NCI-H748 treated with DMSO at 0.1 percent for 48 hours (cell line): ENCODE results near the gene MUTYH.
"Not testable (repeated sequence)": the region's sequence is repeated elsewhere in the genome, so short reads cannot be mapped to it uniquely, and the experiment has no call there.

Source experiments
- DNase-seq: peaks from one replicate; lab custom pipeline; 2025; lab: John Stamatoyannopoulos, UW

Gene MUTYH

DNA sequence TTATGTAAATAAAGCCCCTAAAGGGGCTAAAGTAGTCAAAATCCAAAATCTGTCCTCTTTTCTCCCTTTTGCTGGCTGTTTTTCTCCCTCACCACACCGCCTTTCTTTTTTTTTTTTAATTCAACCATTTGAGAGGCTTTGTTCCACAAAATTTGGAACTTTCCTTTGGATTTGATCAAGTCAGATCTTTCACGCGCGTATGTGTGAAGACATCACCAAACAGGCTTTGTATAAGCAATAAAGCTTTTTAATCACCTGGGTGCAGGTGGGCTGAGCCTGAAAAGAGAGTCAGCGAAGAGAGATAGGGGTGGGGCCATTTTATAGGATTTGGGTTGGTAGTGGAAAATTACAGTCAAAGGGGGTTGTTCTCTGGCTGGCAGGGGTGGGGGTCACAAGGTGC lies 18.8 kb downstream of the MUTYH start:
- DNase-seq, result no peak

DNA sequence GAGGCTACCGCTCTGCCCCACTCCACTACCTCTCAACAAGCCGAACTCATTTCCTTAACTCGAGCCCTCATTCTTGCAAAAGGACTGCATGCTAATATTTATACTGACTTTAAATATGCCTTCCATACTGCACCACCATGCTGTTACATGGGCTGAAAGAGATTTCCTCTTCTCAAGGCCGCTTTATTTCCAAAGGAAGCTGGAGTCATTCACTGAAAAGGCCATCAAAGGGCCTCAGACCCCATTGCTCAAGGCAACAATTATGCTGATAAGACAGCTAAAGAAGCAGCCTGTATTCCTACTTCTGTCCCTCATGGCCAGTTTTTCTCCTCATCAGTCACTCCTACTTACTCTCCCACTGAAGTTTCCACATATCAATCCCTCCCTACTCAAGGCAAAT lies 20.5 kb downstream of the MUTYH start:
- no peak for DNase-seq

DNA sequence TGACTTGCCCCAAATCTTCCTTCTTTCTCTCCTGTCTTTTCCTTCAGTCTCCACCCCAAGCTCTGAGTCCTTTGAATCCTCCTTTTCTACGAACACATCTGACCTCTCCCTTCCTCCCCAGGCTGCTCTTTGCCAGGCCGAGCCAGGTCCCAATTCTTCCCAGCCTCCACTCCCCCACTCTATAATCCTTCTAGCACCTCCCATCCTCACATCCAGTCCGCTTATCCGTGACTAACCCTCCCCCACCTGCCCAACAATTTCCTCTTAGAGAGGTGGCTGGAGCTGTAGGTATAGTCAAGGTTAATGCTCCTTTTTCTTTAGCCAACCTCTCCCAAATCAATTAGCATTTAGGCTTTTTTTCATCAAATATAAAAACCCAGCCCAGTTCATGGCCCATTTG lies 23.1 kb downstream of the MUTYH start:
- no peak for DNase-seq

DNA sequence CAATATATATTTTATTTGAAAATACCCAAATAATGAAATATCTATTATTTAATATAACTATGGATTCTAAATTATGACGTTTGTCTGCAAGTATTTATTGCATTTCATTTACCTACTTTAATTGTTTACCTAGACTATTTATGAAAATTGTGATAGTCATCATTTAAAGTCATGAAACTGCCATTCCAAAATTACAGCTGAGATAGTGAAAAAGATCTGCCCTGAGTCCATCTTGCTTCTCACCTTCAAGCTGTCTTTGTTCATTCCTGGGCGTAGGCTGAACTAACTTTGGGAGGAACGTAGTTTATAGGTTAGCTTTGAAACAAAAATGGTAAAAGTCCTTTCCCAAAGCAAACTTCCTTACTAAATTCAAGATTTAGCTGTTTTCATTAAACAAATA lies 26.0 kb downstream of the MUTYH start:
- no peak for DNase-seq

DNA sequence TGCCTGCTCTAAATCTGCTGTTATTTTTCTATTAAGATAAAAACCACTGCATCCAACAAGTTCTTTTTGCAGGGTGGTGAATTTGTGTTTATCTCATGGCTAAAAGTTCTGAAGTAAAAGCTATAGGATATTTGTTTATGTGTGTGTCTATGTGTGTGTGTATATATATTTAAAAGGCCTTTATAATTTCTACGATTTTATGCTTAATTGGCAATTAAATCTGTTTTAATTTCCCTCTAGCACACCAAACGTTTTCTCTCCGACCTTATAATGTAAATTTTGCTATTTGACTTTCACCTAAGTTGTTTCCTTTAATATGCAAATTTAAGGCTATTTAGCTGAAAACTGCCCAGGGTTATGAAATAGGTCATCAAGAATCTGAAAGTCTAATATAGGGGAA lies 33.3 kb downstream of the MUTYH start:
- DNase-seq, result no peak

DNA sequence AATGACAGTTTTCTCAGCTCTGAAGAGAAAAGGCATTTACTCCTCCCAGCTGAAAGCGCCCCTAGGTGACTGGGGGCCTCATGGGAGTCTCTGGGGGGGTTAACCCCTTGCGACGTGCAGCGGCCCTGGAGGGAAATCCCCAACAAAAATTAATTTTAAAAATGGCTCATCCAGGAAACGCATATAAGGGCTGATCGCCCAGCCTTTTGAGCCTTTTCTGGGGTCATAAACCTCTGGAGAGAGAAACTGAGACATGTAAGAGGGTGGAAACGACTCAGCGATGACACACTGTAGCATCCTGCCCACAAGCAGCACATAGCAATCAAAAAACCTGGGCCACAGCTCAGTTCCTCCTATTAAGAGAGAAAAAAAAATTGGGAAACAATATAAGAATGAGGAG lies 33.9 kb downstream of the MUTYH start:
- no peak for DNase-seq

DNA sequence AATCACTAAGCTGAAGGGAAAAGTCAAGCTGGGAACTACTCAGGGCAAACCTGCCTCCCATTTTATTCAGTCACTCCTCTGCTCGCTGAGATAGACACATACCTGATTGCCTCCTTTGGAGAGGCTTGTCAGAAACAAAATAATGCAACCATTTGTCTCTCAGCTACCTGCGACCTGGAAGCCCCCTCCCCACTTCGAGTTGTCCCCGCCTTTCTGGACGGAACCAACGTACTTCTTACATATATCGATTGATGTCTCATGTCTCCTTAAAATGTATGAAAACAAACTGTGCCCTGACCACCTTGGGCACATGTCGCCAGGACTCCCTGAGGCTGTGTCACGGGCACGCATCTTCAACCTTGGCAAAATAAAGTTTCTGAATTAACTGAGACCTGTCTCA lies 35.0 kb downstream of the MUTYH start:
- no peak for DNase-seq

DNA sequence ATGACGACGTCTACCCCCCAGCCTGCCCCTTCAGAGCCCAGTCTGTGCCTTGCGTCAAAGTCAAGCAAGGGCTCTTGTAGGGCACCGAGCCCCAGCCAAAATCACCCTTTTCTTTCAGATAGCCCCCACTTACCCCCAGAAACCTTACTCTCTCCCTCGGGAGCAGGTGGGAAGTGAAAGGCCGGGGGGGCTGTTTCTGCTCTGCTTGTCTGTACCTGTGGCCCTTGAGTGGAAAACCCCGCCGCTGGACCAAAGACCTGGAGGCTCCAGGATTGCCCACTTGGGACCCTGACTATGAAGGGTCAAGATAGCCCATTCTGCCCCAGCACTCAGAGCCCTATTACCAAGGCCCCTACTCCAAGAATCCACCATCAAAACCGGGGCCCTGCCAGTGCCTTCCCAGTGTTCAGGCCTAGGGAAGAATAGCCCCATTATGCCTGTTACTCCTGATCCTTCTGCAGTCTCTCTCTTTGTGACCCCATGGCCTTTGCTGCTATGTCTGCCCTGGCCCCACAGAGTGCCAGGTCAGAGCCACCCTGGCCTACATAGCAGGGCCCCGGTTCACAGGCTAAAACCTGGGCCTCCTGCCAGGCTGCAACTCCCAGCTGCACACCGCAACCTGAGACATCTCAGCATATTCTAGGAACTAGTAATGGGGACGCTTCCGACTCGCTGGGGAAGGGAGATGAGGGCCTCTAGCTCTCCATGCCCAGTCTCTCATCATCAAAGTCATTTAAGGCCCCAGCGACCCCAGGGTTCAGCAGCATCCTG lies 35.7 kb downstream of the MUTYH start:
- no peak for DNase-seq

DNA sequence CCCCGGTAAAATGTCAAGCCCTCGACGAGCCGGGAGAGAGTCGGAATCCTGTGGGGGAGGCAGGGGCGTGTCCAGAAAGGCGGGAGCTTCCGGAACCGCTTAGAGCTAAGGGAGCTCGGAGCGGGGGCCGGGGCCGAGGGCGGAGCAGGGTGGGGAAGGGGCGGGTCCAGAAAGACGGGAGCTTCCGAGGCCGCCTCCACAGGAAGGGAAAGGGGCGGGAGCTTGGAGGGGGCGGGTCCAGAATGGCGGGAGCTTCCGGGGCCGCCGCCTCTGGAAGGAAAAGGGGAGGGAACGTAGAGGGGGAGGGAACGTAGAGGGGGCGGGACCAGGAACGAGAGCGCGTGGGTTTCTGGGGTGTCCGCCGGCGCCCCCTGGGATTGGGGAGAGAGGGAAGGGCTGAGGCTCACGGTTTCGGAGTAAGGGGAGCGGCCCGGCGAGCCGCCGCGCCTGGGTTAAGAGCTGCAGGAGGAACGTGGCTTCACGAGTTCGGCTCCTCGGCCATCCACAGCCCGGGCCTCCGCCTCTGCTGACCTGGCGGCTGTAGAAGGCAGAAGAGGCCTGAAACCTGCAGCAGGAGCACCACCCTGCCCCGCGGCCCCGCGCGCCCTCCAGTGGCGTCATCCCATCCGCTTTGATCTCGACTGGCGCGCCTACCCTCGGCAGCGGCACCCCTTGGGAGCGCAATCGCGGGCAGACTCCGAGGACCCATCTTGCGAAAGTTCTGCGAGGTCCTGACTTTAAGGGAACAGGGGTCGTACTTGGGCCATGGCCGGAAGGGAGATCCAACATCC lies 36.5 kb downstream of the MUTYH start:
- peak; percentile 87 for DNase-seq

DNA sequence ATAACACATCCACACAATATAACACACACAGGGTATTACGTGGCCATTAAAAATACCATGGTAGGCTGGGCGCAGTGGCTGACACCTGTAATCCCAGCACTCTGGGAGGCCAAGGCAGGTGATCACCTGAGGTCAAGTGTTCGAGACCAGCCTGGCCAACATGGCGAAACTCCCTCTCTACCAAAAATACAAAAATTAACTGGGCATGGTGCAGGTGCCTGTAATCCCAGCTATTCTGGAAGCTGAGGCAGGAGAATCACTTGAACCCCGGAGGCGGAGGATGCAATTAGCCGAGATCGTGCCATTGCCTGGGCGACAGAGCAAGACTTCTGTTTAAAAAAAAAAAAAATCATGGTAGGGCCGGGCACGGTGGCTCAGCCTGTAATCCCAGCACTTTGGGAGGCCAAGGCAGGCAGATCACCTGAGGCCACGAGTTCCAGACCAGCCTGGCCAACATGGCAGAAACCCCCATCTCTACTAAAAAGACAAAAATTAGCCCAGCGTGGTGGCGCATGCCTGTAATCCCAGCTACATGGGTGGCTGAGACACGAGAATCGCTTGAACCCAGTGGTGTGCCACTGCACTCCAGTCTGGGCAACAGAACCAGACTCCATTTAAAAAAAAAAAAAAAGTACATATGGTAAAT lies 37.6 kb downstream of the MUTYH start:
- DNase-seq, result no peak

DNA sequence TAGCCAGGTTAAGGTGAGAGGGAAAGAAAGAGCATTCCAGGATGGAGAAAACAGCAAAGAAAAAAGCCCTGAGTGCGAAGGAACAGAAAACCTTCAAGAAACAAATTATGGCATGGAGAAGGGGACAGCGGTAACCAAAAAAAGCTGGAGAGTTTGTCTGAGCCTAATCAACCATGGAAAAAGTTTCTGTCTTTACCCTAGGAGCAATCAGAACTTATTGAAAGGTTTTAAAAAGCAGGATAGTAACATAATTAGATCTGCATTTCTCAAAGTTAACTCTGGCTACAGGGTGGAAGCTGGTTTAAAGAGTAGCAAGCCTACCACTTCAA lies 39.6 kb downstream of the MUTYH start:
- no peak for DNase-seq

DNA sequence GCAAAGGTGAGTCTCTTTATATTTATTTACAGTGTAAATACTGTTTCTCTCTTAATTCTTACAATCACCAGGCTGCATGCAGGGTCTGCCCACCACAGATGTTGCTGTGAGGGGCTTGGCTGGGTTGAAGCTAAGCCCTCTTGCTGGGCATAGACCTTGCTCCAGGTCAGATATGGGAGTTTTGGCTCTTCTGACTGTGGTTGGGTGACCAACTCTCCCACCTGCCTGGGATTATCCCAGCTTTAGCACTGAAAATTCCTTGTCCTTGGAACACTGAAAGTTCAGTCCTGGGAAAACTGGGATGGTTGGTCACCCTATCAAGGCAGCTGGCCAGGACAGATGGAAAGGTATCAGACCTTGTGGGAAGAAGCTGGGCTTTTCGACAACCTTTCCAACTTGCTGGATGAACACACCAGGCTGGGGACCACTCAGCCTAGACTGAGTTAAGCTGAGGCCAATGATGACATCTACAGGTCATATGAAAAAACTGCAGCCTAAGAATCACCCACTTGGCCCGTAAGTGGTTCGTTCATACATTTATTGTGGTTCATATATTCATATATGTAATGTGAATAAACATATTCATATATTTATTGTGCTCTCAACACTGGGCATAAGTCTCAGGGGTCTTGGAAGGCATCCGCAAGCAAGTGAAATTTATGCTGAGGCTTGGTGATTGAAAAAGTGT lies 40.1 kb downstream of the MUTYH start:
- peak; percentile 58 for DNase-seq

DNA sequence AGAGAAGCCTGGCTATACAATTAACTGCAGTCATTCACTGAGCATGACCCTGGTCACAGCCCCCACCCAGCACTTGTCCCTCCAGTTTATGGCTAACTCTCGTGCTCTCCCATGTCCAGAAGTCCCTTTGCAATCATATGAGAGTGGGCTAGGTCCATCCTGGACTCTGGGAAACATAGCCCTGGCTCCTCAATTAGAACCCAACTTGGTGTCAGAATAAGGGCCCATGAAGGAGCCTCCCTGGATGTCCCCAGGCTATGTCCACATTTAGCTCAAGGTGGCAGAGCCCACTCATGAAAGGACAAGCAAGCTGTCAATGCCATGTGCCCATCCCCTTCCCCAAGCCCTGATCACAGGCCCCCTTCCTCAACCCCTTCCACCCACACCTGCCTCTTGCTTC lies 40.9 kb downstream of the MUTYH start:
- DNase-seq, result no peak

DNA sequence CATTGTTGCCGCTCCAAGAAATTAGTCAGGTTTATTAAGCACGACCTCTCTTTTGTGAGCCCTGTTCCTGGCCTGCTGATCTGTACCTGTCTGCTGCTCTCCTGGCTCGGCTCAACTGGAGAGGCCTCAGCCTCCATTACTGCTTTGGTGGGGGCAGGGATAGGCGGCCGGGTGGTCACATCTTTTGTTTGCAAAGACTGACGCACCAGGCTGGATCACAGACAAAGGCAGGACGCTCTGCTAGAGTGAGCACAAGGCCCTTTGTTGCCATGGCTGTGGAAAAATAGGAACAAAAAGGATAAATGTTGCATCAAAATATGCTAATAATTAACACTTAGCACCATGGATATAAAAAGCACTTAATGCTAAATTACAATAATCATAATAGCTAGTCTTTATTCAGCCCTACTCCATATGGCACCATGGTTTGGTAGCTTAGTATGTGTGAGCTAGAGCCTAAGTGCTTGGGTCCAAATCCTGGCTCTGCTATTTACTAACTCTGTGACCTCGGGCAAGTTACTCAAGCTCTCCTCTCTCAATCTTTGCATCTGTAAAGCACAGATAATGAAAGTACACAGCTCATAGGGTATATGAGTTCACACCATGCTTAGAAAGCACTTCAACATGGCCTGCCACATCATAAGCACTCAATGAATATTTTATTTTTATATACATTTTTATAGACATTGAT lies 42.4 kb downstream of the MUTYH start:
- no peak for DNase-seq

DNA sequence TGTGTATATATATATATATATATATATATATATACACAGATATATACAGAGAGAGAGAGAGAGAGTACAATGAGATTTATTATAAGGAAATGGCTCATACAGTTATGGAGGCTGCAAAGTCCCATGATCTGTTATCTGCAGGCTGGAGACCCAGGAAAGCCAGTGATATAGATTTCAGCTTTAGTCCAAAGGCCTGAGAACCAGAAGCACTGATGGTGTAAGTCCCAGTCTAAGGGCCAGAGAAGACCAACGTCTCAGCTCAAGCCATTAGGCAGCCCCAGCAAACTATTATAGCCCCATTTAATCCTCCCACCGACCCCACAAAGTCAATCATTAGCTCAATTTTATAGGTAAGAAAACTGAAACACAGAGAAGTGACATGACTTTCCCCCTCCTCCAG lies 48.5 kb downstream of the MUTYH start:
- DNase-seq, result no peak

DNA sequence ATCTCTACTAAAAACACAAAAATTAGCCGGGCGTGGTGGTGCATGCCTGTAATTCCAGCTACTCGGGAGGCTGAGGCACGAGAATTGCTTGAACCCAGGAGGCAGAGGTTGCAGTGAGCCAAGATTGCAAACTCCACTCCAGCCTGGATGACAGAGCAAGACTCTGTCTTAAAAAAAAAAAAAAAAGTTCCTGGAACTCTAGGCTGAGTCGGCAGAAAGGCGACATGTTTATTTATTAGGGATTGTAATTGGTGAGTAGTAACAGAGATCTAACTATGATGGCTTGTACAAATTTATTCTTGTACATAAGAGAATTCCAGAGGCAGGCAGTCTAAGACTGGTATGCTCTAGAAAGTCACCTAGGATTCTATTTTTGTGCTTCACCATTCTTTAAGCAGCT lies 49.2 kb downstream of the MUTYH start:
- DNase-seq, result not testable (repeated sequence)

DNA sequence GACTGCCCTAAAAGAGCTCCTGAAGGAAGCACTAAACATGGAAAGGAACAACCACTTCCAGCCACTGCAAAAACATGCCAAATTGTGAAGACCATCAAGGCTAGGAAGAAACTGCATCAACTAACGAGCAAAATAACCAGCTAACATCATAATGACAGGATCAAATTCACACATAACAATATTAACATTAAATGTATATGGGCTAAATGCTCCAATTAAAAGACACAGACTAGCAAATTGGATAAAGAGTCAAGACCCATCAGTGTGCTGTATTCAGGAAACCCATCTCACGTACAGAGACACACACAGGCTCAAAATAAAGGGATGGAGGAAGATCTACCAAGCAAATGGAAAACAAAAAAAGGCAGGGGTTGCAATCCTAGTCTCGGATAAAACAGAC lies 53.7 kb downstream of the MUTYH start:
- not testable (repeated sequence) for DNase-seq

DNA sequence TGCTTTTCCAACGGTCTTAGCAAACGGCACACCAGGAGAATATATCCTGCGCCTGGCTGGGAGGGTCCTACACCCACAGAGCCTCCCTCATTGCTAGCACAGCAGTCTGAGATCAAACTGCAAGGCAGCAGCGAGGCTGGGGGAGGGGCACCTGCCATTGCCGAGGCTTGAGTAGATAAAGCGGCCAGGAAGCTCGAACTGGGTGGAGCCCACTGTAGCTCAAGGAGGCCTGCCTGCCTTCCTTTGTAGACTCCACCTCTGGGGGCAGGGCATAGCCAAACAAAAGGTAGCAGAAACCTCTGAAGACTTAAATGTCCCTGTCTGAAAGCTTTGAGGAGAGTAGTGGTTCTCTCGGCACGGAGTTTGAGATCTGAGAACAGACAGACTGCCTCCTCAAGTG lies 55.4 kb downstream of the MUTYH start:
- not testable (repeated sequence) for DNase-seq

DNA sequence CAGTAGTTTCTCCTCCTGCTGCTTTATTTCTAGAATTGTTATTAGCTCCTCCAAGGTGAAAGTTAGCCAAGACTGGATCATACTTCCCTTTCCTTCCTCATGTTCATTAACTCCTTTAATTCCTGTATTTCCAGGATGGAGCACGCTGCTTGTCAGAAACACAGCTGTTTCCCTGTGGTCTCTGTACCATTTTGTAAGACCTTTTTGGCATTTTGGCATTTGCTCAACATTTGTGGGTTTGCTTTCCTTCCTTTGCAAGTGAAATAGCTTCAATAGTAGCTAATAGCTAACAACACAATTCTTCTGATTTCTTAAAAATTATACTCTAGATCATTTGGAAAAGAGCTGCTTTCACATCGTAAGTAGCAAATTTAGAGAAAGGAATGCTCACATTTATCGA lies 57.9 kb downstream of the MUTYH start:
- DNase-seq, result no peak
